Chondrocyte (in vitro differentiated cells): Measurements from ENCODE around the gene C1orf198. TPM values are rescaled to one million over a fixed set of nuclear protein-coding genes. Genes with fewer than 3 reads are reported as not detected.

ENCODE experiments used
- DNase-seq: peaks from one replicate; pipeline ENCODE4 v3.0.0; 2021; ENCODE audit warnings: mixed read lengths, low spot score
- H3K27ac Mint-ChIP-seq: one replicate; pipeline ENCODE4 v1.8.0; 2021; ENCODE audit warnings: mild to moderate bottlenecking, moderate library complexity, mixed read lengths; ENCODE audit not compliant: unreplicated experiment
- H3K27me3 Mint-ChIP-seq: 2 replicates; pipeline ENCODE4 v1.8.0; 2021; ENCODE audit warnings: low read depth, mixed read lengths
- H3K36me3 Mint-ChIP-seq: 2 replicates; pipeline ENCODE4 v1.8.0; 2021; ENCODE audit warnings: low read depth, mixed read lengths
- H3K4me1 Mint-ChIP-seq: 2 replicates; pipeline ENCODE4 v1.8.0; 2021; ENCODE audit warnings: low read depth, mild to moderate bottlenecking, mixed read lengths
- H3K4me3 Mint-ChIP-seq: one replicate; pipeline ENCODE4 v1.8.0; 2021; ENCODE audit warnings: mild to moderate bottlenecking, moderate library complexity, mixed read lengths; ENCODE audit not compliant: unreplicated experiment
- H3K9me3 Mint-ChIP-seq: 2 replicates; pipeline ENCODE4 v1.8.0; 2021; ENCODE audit warnings: low read depth, mixed read lengths
- total RNA-seq: library from RNA; stranded (reverse); gene quantifications from 3 replicates; pipeline ENCODE4 v1.2.1, GENCODE V29; 2021
- TF ChIP-seq, protein P1 (sequence below): fragments of 200-600 bp; sonication (generic); IDR thresholded peaks from 2 replicates; pipeline ENCODE4 v1.5.0; 2021; ENCODE audit warnings: antibody characterized with exemption, mild to moderate bottlenecking, moderate library complexity

The C1orf198 gene
- total RNA-seq, 1 donor from 2014 or later, result 505 TPM

GRCh38 chr1:230787471-230787870 is 80.8 kb downstream of the C1orf198 start:
- no peak overlapping the region for H3K4me3 Mint-ChIP-seq

More at GRCh38 chr1:230787471-230787870, 80.8 kb downstream of the C1orf198 start:
- no peaks in the 10 kb centered on the region for H3K27me3 Mint-ChIP-seq
- DNase-seq, result no peak
- TF ChIP-seq, protein P1, sequence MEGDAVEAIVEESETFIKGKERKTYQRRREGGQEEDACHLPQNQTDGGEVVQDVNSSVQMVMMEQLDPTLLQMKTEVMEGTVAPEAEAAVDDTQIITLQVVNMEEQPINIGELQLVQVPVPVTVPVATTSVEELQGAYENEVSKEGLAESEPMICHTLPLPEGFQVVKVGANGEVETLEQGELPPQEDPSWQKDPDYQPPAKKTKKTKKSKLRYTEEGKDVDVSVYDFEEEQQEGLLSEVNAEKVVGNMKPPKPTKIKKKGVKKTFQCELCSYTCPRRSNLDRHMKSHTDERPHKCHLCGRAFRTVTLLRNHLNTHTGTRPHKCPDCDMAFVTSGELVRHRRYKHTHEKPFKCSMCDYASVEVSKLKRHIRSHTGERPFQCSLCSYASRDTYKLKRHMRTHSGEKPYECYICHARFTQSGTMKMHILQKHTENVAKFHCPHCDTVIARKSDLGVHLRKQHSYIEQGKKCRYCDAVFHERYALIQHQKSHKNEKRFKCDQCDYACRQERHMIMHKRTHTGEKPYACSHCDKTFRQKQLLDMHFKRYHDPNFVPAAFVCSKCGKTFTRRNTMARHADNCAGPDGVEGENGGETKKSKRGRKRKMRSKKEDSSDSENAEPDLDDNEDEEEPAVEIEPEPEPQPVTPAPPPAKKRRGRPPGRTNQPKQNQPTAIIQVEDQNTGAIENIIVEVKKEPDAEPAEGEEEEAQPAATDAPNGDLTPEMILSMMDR, result no peak
- no peaks in the 10 kb centered on the region for H3K36me3 Mint-ChIP-seq
- no peaks in the 10 kb centered on the region for H3K4me1 Mint-ChIP-seq
- peaks cover 6% of the 10 kb centered on the region for H3K9me3 Mint-ChIP-seq
- H3K27ac Mint-ChIP-seq, result no peak overlapping the region

Other genes with a start within 250 kb of the C1orf198 start
- 24.1 to 28.6 TPM (median 26.8 TPM) in 3 replicates for gene COG2, start 226.0 kb downstream of the C1orf198 start, total RNA-seq
- gene AGT, start 154.4 kb downstream of the C1orf198 start, total RNA-seq, result 18.1 to 119 TPM (median 118 TPM) in 3 replicates
- gene CAPN9, start 121.1 kb downstream of the C1orf198 start, total RNA-seq, result not detected in 3 replicates
- 24.9 to 36.5 TPM (median 27.1 TPM) in 3 replicates for gene TTC13, start 110.3 kb upstream of the C1orf198 start, total RNA-seq
- 14.0 to 20.4 TPM (median 15.5 TPM) in 3 replicates for gene ARV1, start 110.6 kb upstream of the C1orf198 start, total RNA-seq
- 17.2 to 20.2 TPM (median 19.7 TPM) in 3 replicates for gene FAM89A, start 171.7 kb upstream of the C1orf198 start, total RNA-seq